Right lobe of liver (tissue), 6 donors: ENCODE data around the gene UROC1. TPM values are rescaled to one million over a fixed set of nuclear protein-coding genes. Genes with fewer than 3 reads are reported as not detected.
A peak's percentile ranks its signal among the peaks of the same experiment; 100 is the strongest.

Experiments
- ATAC-seq, 4 donors: fragments of 200-7000 bp; cut with Tn5 transposase; one replicate each; pipeline ENCODE4 v1.9.1; 2020; ENCODE audit warnings: mild to moderate bottlenecking in 4 of 4, moderate library complexity in 4 of 4
- DNase-seq, 3 donors: peaks; one replicate each; pipeline ENCODE4 v3.0.0-alpha.2; 2020
- H3K27ac ChIP-seq, 3 donors: fragments of 200-600 bp; one replicate each; pipeline ENCODE4 v1.8.0; 2022
- H3K27me3 ChIP-seq, 2 donors: fragments of 200-600 bp; one replicate each; pipeline ENCODE4 v1.8.0; 2022
- H3K36me3 ChIP-seq, 4 donors: fragments of 200-600 bp; sonication (generic) in 1 of 4; one replicate each; pipeline versions ENCODE4 v1.5.1 to v1.8.0; 2017 to 2022; ENCODE audit warnings: control low read depth in 1 of 4
- H3K4me1 ChIP-seq, 4 donors: fragments of 200-600 bp; sonication (generic) in 1 of 4; one replicate each; pipeline versions ENCODE4 v1.5.1 to v1.8.0; 2017 to 2022; ENCODE audit warnings: control low read depth in 1 of 4
- H3K4me3 ChIP-seq, 3 donors: fragments of 200-600 bp; one replicate each; pipeline ENCODE4 v1.8.0; 2022
- H3K9me3 ChIP-seq, 4 donors: fragments of 200-600 bp; sonication (generic) in 1 of 4; one replicate each; pipeline versions ENCODE4 v1.5.1 to v1.8.0; 2017 to 2022; ENCODE audit warnings: control low read depth in 1 of 4
- CTCF ChIP-seq, 4 donors: fragments of 200-600 bp in 3 of 4; fragments of 450-650 bp in 1 of 4; IDR thresholded peaks; one replicate each; pipeline versions ENCODE4 v1.5.1 to v1.8.0; 2016 to 2022; ENCODE audit warnings: antibody characterized with exemption in 4 of 4, mild to moderate bottlenecking in 2 of 4
- POLR2A ChIP-seq: fragments of 450-650 bp; IDR thresholded peaks from one replicate; pipeline ENCODE4 v1.6.1; 2017; ENCODE audit warnings: antibody characterized with exemption, mild to moderate bottlenecking
- WGBS: methylation state at CpG from one replicate; pipeline ENCODE4 v1.1.6; 2018; ENCODE audit warnings: low coverage, low lambda C conversion rate; ENCODE audit not compliant: insufficient coverage; ENCODE audit errors: missing lambda C conversion rate; 5-methylcytosine and 5-hydroxymethylcytosine counted together
- intact Hi-C, 2 donors: fragments of 100-400 bp; cut with DNase I; formaldehyde crosslinking; loops; one replicate each; pipeline versions ENCODE4 v1.11.2 to v1.14.1; 2022
- total RNA-seq, 6 experiments: library from RNA; depleted of rRNA in 2 of 6; stranded (reverse); fragments of >200 nt in 2 of 6; fragmentation: NEBNext Ultra II Directional in 3 of 6; extraction: Animal tissue kit (Norgen Biotek cat#: 25700) in 3 of 6; gene quantifications; one replicate each; pipeline versions ENCODE4 v1.1.0 to v1.2.4, GENCODE V29; 2016 to 2023
- donor health status: DM: no; HTN: yes; CAD: no.
- donor health status: DM: no; HTN: no; CAD: no.
- donor health status: DM: no; HTN: no; CAD: no.
- donor health status: DM: no; HTN: yes; CAD: no.
- donor health status: DM: no; HTN: yes; CAD: no.

UROC1 gene
- total RNA-seq, 6 experiments from 2014 or later: 15.1 to 101 (median 55.8) TPM

GRCh38 chr3:126477061-126477380, 40.6 kb downstream of the UROC1 start:
- H3K27me3 ChIP-seq: no peaks in the 10 kb centered on the region
- peaks cover 0 to 35% (median 14%) of the 10 kb centered on the region in 4 donors for H3K4me1 ChIP-seq
- H3K9me3 ChIP-seq: no peaks in the 10 kb centered on the region
- H3K27ac ChIP-seq: no peak overlapping the region
- peak in 1 of 3 donors; percentile 46 for DNase-seq
- intact Hi-C loops: no loop called here
- TF ChIP-seq CTCF (IDR thresholded peaks at IDR 0.05) (no peak), POLR2A (no peak)
- H3K4me3 ChIP-seq: no peak overlapping the region
- no peaks in the 10 kb centered on the region for H3K36me3 ChIP-seq
- no peak for ATAC-seq
- WGBS: 56% methylated on average over 3 of the region's 4 CpGs

GRCh38 chr3:126476166-126477060, 41.2 kb downstream of the UROC1 start:
- Histone ChIP-seq H3K36me3 (peaks cover 0 to 4% (median 2%) of the 10 kb centered on the region in 4 donors), H3K4me1 (peaks cover 0 to 34% (median 13%) of the 10 kb centered on the region in 4 donors), H3K27ac (peak overlapping the region; percentile 80 to 88 (median 80)), H3K9me3 (no peaks in the 10 kb centered on the region), H3K27me3 (no peaks in the 10 kb centered on the region), H3K4me3 (peak overlapping the region; percentile 59 to 73 (median 71))
- TF ChIP-seq CTCF (IDR thresholded peaks at IDR 0.05) (no peak), POLR2A (no peak)
- DNase-seq (peak in 2 of 3 donors; percentile 29 to 82), ATAC-seq (peak; percentile 43 to 70 (median 56))
- intact Hi-C loops: no loop called here
- 55% methylated on average over 15 of the region's 66 CpGs for WGBS

- intact Hi-C loops: no loop called here
- Histone ChIP-seq H3K4me3 (peak within 1 kb of the TSS; percentile 63 to 73 (median 73)), H3K9me3 (no peaks in the 10 kb centered on the region), H3K27me3 (no peaks in the 10 kb centered on the region), H3K27ac (peak within 1 kb of the TSS; percentile 85 to 98 (median 88)), H3K4me1 (peaks cover 0 to 29% (median 13%) of the 10 kb centered on the region in 4 donors), H3K36me3 (peaks cover 3 to 11% (median 8%) of the 10 kb centered on the region in 4 donors)
- WGBS: 0% methylated on average over 32 of the region's 112 CpGs
- ATAC-seq (peak; percentile 60 to 81 (median 75)), DNase-seq (peak; percentile 97 to 98 (median 97))
- TF ChIP-seq POLR2A (peak; percentile 96), CTCF (IDR thresholded peaks at IDR 0.05) (peak; percentile 38 to 66 (median 46))
Observed at GRCh38 chr3:126475413-126476114, 42.0 kb downstream of the UROC1 start, which contains the start of gene ZXDC. TSS of gene ZXDC (minus strand) at chr3:126475891. CDS start at chr3:126475865, 26 bp downstream.

- Histone ChIP-seq H3K36me3 (peaks cover 11 to 20% (median 14%) of the 10 kb centered on the region in 4 donors), H3K27ac (peak overlapping the region; percentile 85 to 98 (median 87)), H3K4me3 (peak overlapping the region; percentile 60 to 73 (median 63)), H3K4me1 (peaks cover 0 to 29% (median 13%) of the 10 kb centered on the region in 4 donors), H3K9me3 (no peaks in the 10 kb centered on the region), H3K27me3 (no peaks in the 10 kb centered on the region)
- no peak for TF ChIP-seq POLR2A
- peak in 1 of 4 donors; percentile 11 for TF ChIP-seq CTCF (IDR thresholded peaks at IDR 0.05)
- DNase-seq: peak; percentile 61 to 74 (median 71)
- intact Hi-C loops: no loop called here
- WGBS: 9% methylated on average over 14 of the region's 72 CpGs
- ATAC-seq: peak; percentile 2 to 12 (median 4)
Observed at GRCh38 chr3:126474498-126475412, 42.8 kb downstream of the UROC1 start.
